HG03521 (cell line): ENCODE data around the gene MLXIPL.
"Not testable (repeated sequence)": the region's sequence is repeated elsewhere in the genome, so short reads cannot be mapped to it uniquely, and the experiment has no call there.

ENCODE experiments used
- ATAC-seq: cut with Tn5 transposase; IDR thresholded peaks from one replicate; pipeline ENCODE4 v1.9.1; 2021; ENCODE audit warnings: mild to moderate bottlenecking, moderate library complexity; ENCODE audit not compliant: unreplicated experiment

MLXIPL gene

GRCh38 chr7:73582664-73583202, 41.6 kb downstream of the MLXIPL start:
- no peak for ATAC-seq

- not testable (repeated sequence) for ATAC-seq
Observed at GRCh38 chr7:73581006-73581405, 43.3 kb downstream of the MLXIPL start.

GRCh38 chr7:73578342-73579128, 45.8 kb downstream of the MLXIPL start, which contains the start of gene TBL2:
Gene TBL2, minus strand, starts transcription at chr7:73578579. Its CDS starts 30 bp downstream, at chr7:73578549.
- ATAC-seq = peak; percentile 84

- ATAC-seq = peak; percentile 18
Observed at GRCh38 chr7:73577627-73578341, 46.5 kb downstream of the MLXIPL start.

DNA sequence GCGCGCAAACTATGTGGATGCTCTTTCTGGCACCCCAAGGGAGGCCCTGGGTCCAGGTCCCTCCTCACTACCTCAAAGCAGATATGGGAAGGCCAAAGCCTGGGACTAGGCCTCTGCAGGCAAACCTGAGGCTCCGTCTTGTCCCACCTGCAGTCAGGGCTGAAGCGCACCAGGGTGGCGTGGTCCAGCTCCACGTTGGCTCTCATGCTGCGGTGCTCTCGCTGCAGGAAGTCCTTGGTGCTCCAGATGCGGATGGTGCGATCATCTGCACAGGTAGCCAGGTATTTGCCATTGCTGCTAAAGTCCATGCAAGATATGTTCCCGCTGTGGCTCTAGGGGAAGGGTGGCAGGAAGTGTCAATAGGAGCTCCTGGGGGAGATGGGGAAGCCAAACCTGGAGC, 50.5 kb downstream of the MLXIPL start:
- ATAC-seq = no peak

DNA sequence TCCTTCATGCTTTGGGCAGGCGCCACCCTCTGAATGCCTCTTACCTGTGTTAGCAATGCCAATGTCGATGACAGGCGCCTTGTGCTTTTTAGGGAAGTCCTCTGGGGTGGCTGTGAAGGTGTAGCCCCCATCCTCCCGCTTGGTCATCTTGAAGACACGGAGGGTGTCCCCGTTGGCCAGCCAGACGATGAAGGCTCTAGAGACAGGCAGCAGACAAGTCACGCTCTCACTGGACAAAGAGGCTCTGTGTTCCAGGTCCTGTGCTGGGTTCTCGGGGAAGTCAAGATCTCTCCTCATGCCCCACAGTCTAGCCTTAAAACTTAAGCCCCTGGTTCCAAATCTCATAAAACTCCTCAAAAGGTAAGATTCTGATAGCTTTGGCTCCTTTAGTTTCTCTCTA, 51.0 kb downstream of the MLXIPL start:
- no peak for ATAC-seq

DNA sequence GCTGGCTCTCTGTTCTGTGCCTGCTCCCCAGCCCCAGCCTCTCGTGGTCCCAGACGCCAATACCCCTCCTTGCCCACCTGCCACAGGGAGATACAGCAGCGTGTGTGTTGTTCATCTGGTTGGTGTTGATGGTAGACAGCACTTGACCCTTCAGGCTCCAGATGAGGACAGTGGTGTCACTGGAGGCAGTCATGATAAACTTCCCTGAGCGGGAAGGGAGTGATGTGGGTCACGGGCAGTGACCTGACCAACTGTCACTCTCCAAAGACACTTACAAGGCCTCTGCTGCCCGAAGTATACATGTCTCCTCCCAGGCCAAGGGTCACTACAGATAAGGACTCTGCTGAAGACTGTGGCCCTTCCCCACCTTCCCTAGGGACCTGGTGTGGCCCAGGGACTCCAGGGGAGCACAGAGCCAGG, 51.5 kb downstream of the MLXIPL start:
- no peak for ATAC-seq

GRCh38 chr7:73570977-73571376, 53.3 kb downstream of the MLXIPL start:
- no peak for ATAC-seq

GRCh38 chr7:73570521-73570920, 53.8 kb downstream of the MLXIPL start:
- ATAC-seq = no peak

- ATAC-seq = no peak
Observed at GRCh38 chr7:73569042-73569608, 55.2 kb downstream of the MLXIPL start.

GRCh38 chr7:73567846-73568685, 56.3 kb downstream of the MLXIPL start:
- ATAC-seq = no peak

- no peak for ATAC-seq
Observed at GRCh38 chr7:73567140-73567539, 57.2 kb downstream of the MLXIPL start.

DNA sequence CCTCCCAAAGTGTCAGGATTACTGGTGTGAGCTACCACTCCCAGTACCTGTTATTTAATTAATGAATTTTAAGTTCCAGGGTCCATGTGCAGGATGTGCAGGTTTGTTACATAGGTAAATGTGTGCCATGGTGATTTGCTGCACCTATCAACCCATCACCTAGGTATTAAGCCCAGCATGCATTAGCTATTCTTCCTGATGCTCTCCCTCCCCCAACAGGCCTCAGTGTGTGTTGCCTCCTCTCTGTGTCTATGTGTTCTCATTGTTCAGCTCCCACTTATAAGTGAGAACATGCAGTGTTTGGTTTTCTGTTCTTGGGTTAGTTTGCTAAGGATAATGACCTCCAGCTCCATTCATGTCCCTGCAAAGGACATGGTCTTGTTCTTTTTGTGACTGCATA, 57.9 kb downstream of the MLXIPL start:
- ATAC-seq = not testable (repeated sequence)

GRCh38 chr7:73565675-73566340, 58.5 kb downstream of the MLXIPL start:
- ATAC-seq = no peak

DNA sequence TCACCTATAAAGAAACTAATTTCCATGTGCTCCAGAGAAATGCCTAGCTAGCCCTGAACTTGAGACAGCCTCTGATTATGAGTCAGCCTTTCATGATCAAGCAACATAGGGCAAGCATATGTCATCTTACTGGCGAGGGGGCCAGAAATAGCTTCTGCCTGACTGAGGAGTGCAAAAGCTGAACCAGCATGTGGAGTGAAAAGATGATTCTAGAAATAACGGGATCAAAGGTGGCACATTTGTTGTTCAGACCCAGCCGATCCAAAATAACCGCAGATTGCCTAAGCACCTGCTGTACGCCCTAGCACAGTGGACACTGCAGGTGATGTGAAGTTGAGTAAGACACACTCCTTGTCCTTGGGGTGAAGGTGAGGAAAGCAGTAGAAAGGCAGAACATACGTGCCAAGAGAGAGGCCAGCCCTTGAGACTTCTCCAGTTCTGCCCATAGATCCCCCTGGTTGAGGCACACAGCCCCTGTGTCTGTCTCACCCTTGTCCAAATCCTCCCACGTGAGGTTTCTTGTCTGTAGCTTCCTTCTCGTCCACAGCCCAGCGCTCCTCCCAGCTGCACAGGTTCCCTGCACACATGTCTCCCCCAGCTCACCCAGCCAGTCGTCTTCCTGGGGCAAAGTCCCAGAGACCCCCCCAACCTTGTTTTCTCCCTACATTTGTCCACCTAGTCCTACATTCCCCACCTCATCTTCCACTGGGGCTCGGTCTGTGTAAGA, 64.0 kb downstream of the MLXIPL start:
- ATAC-seq = no peak

DNA sequence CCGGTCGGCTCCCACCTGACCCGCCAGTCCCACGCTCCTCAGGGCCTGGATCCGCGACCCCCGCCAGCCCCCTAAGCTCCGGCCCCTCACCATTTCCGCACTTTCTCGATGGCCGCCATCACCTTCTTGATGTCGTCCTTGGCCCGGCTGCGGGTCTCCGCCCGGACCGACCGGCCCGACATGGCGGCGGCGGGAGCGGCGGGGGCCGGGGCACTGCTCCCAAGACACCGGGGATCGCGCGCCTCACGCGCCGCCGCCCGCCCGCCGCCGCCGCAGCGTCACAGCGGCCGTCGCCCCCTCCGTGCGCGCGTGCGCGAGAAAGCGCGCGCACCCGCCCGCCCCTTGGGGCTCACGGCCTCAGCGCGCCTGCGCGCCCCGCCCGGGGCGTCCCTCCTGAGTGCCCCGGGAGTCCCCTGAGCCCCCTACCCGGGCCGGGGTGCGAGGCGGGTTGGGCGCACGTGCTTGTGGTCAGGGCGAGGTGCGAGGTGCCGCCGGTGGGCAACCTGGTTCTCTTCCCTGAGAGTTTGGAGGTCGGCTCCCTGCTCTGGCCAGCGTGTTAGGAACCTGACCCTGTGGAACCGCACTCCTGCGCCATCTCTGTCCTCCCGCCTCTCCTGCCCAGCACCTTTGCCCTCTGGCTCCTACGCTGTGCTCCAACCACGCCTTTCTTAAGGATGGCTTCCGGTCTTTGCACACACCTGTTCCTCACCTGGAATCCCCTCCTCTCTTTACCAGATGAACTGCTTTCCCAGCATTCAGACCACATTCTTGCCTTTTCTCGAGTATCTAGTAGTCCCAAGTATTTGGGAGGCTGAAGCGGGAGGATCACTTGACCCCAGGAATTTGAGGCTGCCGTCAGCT, 66.7 kb downstream of the MLXIPL start, which contains the start of gene BCL7B:
Gene BCL7B (minus strand): TSS at position 294 of the 861 bp plus-strand sequence. CDS start 112 bp downstream, at position 182.
- peak; percentile 46 for ATAC-seq

- ATAC-seq = peak; percentile 87
Observed at GRCh38 chr7:73557108-73557396, 67.3 kb downstream of the MLXIPL start.
